GM21390 (cell line): Measurements from ENCODE around the gene POU3F1.

ENCODE experiments used
- ATAC-seq: cut with Tn5 transposase; IDR thresholded peaks from one replicate; pipeline ENCODE4 v1.9.1; 2021; ENCODE audit not compliant: unreplicated experiment

The POU3F1 gene

DNA sequence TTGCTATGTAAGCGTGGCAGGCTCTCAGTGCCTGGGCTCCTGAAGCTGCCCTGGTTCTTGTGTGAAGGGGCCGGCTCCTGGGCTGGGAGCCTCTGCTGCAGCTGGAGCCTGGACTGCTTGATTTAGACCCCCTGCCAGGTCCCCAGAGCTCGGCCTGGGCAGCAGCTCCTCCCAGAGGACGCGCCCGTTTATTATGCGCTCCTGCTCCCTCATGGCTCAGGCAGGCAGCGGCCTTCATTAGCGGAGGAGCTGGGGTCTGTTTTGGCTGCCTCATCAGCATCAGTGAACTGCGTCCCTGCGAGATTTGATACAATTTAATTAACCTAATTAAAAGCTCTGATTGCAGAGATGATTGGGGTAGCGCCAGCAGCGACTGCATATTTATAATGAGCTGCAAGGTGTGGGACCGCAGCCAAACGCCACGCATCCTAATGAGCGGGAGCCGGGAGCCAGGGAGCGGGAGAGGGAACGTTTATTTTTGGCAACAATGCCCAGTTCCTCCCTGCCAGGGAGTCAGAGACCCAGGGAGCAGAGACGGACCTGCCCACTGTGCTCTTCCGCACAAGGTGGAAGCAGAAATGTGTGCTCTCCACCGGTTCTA, 17.4 kb downstream of the POU3F1 start:
- ATAC-seq, result no peak

- ATAC-seq, result no peak
Observed at GRCh38 chr1:38028671-38029070, 17.9 kb downstream of the POU3F1 start.

- peak; percentile 65 for ATAC-seq
Observed at GRCh38 chr1:38028105-38028591, 18.4 kb downstream of the POU3F1 start.

- no peak for ATAC-seq
Observed at GRCh38 chr1:38027201-38028104, 19.1 kb downstream of the POU3F1 start.

- ATAC-seq, result no peak
Observed at GRCh38 chr1:38026592-38027200, 19.9 kb downstream of the POU3F1 start.

DNA sequence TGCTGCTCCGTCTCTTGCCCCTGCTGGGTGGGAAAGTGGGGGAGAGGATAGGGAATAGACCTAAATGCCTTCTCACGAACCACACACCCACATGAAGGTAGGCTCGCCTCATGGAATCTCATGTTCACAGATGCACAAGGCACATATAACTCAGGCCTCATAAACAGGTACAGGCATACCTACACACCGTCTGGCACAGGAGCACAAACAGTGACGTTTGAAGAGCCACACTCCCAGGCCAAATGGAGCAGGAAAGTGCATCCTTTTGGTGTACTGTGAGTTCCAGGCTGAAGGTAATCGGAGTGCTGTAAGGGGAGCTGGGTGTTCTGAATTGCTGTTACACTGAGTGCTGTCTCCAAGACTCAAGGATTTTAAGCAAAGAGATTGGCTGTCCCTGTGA, 20.9 kb downstream of the POU3F1 start:
- no peak for ATAC-seq

GRCh38 chr1:38025233-38025632, 21.4 kb downstream of the POU3F1 start:
- ATAC-seq, result no peak

GRCh38 chr1:38022810-38023209, 23.8 kb downstream of the POU3F1 start:
- ATAC-seq, result no peak

- no peak for ATAC-seq
Observed at GRCh38 chr1:38021969-38022368, 24.6 kb downstream of the POU3F1 start.

- ATAC-seq, result no peak
Observed at GRCh38 chr1:38020396-38020795, 26.2 kb downstream of the POU3F1 start.

DNA sequence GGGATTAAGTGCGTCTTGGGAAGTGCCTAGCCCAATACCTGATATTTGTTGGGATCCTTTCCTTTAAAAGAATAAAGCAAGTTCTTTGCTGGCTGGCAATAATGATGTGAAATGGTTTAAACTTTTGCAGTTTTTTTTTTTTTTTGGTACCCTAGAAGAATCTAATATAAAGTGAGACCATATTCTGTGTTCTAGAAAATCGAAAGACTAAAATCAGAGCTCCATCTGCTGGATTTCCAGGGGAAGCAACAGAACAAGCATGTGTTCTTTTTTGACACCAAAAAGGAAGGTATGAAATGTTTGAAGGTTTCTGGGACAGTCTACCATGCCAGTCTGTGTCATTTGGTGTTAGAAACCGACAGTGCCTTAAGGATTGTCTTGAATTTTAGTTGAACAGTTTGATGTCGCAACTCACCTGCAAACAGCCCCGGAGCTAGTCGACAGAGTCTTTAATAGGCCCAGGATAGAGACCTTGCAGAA, 27.7 kb downstream of the POU3F1 start:
- ATAC-seq, result no peak

GRCh38 chr1:38015978-38016725, 30.4 kb downstream of the POU3F1 start:
- no peak for ATAC-seq

DNA sequence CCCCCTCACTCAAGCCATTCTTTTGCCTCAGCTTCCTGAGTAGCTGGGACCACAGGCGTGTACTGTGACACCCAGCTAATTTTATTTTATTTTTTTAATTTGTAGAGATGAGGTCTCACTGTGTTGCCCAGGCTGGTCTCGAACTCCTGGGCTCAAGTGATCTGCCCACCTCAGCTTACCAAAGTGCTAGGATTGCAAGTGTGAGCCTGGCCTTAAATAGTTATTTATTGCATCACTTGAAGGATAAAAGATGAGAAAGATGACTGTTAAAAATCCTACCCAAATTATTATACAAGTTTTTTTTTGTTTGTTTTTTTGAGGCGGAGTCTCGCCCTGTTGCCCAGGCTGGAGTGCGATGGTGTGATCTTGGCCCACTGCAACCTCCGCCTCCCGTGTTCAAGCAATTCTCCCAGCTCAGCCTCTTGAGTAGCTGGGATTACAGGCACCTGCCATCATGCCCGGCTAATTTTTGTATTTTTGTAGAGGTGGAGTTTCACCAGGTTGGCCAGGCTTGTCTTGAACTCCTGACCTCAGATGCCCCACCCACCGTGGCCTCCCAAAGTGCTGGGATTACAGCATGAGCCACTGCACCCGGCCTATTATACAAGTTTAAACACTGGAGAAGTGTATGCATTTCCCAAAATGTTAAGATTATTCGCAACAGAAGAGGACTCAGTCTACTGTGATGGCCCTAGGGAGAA, 31.7 kb downstream of the POU3F1 start:
- no peak for ATAC-seq

DNA sequence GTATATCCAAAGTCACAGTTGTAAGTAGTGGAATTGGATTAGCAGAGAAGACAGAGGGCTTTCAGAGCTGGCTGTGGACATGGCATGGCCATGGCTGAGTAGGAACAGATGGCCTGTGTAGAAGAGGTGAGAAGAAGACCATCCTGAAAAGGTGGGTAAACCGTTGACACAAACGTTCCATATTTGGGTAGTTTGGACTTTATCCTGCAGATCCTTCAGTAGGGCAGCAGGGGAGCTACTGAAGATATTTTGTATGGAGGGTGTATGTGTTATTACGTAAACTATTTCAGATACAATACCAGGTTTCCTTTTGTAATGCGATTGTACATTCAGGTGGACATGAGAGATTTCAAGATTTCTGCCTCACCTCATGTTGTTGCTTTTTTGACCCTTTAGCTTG, 32.4 kb downstream of the POU3F1 start:
- ATAC-seq, result no peak

- no peak for ATAC-seq
Observed at GRCh38 chr1:38013227-38013622, 33.4 kb downstream of the POU3F1 start.

GRCh38 chr1:38012363-38013226, 34.0 kb downstream of the POU3F1 start, which contains the start of gene UTP11:
TSS of gene UTP11 (plus strand) at chr1:38012734. CDS start at chr1:38012803, 69 bp downstream.
- ATAC-seq, result peak; percentile 94

- ATAC-seq, result no peak
Observed at GRCh38 chr1:38009841-38010180, 36.8 kb downstream of the POU3F1 start.

- ATAC-seq, result no peak
Observed at GRCh38 chr1:38009088-38009840, 37.3 kb downstream of the POU3F1 start.
